HG03039 (cell line): Measurements from ENCODE around the gene BMPR1A.
A peak's percentile ranks its signal among the peaks of the same experiment; 100 is the strongest.
"Not testable (repeated sequence)": the region's sequence is repeated elsewhere in the genome, so short reads cannot be mapped to it uniquely, and the experiment has no call there.

Source experiments
- ATAC-seq: cut with Tn5 transposase; IDR thresholded peaks from one replicate; pipeline ENCODE4 v1.9.1; 2021; ENCODE audit warnings: mild to moderate bottlenecking, moderate library complexity; ENCODE audit not compliant: unreplicated experiment

Gene BMPR1A

DNA sequence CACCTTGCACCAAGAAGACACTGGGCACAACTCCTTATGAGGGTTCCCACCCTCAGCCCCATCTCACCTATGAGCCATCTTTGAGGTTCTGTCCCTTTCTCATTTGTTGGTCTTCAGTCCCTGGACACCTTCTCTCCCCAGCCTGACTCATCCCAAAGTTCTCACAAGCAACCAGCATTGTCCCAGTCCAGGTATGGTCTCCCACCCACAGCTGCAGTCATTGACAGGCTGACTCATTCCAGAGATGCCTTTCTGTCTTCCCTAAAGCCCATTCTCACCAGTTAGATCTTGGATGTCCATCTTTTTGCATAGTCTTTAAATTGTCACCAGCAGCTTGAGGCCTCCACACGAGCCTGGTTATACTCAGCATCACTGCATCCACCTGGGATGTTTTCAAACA lies 26.7 kb upstream of the BMPR1A start:
- no peak for ATAC-seq

GRCh38 chr10:86730227-86730626 lies 26.2 kb upstream of the BMPR1A start:
- no peak for ATAC-seq

DNA sequence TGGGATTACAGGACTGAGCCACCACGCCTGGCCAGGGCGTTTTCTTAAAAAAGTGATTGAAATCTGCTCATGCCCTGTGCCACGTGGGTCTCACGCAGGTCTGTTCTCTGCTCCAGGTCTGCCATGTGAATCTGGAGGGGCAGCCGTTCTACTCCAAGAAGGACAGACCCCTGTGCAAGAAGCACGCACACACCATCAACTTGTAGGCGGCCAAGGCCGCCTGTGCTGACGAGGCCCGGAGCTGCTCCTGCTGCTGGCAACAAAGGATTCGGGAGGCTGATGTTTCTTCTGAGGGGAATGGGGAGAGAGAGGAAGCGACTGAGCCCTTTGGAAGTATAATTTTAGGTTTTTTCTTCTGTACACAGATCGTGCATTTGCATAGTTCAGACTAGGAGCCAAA lies 23.6 kb upstream of the BMPR1A start:
- no peak for ATAC-seq

- no peak for ATAC-seq
Observed at GRCh38 chr10:86733260-86733671, 23.2 kb upstream of the BMPR1A start.

DNA sequence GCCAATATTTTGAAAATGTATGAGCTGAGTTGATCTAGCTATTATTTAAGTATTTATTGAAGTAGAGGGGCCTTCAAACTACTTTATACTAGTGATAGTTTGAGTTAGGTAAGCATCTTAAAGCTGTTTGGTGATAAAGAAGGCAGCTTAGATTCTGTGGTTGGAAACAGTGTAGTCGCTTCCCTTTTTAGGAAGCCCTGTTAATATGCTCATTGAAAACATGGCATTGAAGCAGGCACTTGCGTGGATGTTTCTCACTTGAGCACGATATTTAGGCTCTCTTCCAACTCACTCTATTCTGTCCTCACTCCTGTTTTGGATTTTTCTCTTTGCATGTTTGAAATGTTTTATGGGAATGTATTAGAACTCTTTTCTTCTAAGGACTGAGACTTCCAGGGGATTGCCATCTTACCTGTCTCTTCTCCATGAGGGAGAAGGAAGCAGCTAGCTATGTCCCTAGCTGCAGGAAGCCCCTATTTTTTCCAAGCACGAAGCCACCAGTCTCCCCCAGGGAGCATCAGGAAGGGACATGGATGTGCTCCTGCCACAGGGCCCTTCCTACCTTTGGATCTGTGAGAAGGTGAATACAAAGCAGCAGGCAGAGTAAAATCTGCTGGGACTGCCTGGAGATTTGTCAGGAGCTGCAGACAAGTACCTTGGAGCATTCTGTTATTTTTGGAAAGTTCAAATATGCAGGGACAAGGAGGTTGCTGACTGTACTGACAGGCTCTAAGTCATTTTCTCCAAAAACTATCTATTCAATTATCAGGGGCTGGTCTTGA lies 22.0 kb upstream of the BMPR1A start:
- ATAC-seq = no peak

DNA sequence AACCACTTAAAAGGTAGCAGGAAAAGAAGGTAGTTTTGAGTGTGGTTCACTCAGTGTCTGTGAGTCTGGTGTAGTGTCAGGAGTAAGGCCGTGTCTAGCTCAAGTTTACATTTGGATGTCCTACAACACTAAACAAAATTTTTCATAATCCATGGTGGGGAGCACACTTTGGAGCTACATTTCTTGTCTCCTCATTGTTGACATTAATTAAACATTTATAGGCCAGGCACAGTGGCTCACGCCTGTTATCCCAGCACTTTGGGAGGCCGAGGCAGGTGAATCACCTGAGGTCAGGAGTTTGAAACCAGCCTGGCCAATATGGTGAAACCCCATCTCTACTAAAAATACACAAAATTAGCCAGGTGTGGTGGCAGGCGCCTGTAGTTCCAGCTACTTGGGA lies 21.1 kb upstream of the BMPR1A start:
- not testable (repeated sequence) for ATAC-seq

DNA sequence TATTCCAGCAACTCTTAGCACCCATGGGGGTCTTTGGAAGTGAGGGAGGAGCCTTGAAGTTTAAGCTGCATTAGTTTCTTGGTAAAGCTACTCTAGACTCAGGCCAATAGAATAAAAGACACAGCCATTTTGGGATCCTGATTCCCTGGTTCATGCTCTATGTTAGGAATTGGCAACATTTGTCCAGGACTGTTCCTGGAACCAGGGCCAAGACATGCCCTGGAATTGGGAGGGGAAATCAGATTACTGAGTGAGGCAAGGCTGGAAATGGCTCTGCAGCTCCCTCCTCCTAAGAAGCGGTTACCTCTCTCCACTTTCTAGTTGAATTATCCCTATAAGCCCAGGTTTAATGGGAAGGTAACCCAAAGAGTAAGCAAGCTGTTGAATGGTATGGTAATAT lies 14.2 kb upstream of the BMPR1A start:
- no peak for ATAC-seq

- ATAC-seq = no peak
Observed at GRCh38 chr10:86744067-86744725, 12.2 kb upstream of the BMPR1A start.

- ATAC-seq = no peak
Observed at GRCh38 chr10:86747796-86748581, 8.4 kb upstream of the BMPR1A start.

DNA sequence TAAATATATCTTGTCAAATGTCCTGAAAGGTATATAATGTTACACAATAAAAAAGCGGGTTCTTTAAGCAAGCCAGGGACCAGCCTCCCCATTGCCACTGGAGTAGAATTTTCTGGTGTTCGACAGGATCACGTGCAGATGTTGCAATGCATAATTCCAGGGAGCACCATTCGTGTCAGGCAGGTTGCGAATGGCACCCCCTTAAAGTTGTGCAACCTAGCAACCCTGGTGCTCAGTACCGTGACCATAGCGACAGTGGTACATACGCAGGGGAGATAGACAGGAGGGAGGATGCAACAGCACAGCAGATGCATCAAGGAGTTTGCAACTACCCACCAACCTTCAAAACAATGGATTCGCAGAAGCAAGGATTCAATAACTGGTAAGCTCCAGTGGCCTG lies 6.6 kb upstream of the BMPR1A start:
- ATAC-seq = no peak

DNA sequence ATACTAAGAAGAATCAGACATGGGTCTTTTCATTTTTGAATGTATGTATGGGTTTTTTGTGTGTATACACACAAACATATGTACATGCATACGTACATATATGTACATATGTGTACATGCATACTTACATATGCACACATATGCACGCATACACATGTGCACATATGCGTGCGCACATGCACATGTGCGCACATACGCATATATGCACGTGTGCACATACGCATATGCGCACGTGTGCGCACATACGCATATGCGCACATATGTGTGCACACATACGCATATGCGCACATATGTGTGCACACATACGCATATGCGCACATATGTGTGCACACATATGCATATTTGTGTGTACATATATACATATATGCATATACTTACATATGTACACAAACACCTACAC lies 4.9 kb upstream of the BMPR1A start:
- no peak for ATAC-seq

DNA sequence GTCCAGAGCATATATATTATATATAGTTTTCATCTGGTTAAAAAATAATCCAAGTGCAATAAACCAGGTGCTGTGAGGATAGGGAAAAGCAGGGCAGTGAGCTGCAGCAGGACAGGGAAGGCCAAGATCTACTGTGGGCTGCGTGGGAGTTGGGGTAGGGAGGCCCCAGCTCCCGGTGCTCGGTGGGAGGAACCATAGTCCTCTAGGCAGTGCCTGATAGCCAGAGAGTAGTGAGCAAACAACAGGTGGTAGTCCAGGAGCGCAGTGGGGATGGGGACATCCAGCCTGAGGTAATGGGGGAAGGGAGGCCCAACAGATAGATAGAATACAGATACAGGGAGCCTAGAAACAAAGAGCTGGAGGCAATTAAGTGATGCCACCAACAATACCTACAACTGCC lies 4.1 kb upstream of the BMPR1A start:
- no peak for ATAC-seq

DNA sequence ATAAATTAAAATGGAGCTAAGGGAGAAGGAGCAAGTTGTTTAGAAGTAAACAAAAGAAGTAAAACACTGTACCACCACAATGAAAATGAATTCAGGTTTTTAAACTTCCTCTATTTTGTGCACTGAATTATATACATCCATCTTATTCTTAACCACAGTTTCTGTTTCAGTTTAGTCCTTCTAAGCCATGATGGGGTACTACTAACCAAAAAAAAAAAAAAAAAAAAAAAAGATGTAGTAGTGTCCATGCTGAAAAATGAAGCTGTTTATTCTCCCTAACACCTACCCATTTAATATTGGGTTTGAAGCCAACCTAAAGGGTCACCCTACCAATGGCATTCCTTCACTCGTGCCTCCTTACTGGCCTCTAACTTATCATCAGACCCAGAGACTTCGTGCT lies 3.4 kb upstream of the BMPR1A start:
- no peak for ATAC-seq

GRCh38 chr10:86753638-86754434 lies 2.6 kb upstream of the BMPR1A start:
- ATAC-seq = no peak

DNA sequence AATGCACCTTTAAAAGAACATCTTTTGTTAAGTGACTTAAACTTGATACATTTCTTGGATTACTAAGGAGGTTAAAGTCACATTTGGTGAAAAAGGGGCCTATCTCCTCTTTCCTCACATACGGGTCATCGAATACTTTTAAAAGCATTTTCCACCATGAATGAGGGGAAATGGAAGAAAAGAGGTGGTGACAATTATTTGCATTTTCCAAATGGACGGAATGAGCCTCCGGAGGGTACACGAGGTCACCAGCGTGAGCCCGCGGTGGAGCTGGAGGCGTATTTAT lies 1.0 kb upstream of the BMPR1A start:
- no peak for ATAC-seq

DNA sequence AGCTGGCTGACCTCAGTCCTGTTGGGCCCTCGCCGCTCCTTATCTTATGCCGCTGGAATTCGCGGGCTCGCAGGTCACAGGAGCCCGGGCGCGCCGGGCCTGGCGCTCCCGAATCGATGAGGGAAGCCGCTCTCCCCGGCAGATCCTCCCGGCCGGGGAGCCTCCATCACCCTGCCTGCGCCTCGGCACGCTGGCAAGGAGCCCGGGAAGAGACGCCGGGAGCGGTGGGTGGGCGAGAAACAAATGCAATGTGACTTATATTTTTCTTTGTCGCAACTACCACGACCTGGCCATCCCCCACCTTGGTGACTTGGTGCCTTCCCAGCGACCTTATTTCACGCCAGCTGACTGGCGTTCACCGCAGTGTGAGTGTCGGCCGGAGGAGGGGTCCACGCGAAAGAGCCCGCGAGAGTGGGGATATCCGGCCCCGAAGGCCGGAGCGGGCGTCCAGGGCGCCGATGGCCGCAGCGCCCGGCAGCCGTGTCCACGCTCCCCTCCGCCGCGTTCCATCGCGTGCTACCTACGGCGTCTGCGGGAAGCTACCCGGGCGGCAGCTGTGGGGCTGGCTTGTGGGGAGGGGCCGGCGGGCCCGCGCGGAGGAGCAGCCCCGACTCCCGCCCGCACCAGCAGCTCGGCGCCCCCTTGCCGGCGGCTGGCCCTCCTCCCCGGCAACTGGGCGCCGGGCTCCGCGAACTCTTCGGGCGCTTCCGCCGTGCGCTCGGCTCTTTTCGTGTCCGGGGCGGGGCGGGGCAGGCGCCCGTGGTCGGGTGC lies 494 bp upstream of the BMPR1A start:
- peak; percentile 83 for ATAC-seq

- ATAC-seq = no peak
Observed at GRCh38 chr10:86757113-86757972, 924 bp downstream of the BMPR1A start.

DNA sequence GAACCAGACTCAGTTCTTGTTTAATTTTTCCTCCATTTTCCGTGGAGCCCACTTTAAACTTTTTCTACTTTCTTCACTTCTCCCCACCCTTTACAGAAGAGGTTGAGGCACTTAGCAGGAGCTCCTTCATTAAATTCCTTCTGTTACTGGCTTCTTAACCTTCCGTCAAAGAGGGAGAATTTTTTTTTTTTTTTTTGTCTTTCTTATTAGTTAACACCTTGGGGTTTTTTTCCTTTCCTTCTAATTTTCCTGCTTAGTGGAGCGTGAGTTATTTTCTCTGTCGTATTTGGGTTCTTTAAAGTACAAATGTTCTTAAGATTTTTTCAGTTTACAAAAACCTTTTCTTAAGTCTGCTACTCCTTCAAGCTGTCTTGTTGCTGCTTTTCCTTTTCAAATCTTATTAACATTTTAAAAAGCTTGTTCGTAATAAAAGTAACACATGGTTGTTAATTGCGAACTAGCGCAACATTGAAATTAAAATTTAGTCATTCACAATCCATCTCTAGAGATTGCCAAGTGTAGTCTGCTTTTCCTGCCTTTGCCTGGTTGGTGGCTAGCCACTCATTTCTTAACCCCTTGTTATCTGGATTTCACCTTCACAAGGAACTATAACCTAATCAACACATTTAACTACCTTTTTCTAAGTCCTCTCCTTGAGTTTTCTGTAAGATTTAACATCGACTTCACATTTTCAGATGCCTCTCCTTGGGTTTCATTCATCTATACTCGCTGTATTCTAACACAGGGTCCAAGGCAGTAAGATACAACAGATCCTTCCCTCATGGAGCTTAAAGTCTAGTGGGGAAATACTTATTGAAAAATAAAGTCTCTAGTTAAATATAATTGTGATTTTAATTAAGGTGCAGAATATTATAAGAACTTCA lies 2.0 kb downstream of the BMPR1A start:
- no peak for ATAC-seq
